PFSK-1 (cell line): ENCODE measurements around the gene HPDL.

ENCODE experiments used
- POLR2AphosphoS5 ChIP-seq: IDR thresholded peaks from 2 replicates; pipeline ENCODE4 v1.6.1; 2012; ENCODE audit warnings: low read depth, mild to moderate bottlenecking, control low read depth, low read length, moderate library complexity
- TAF1 ChIP-seq: IDR thresholded peaks from 2 replicates; pipeline ENCODE4 v1.6.1; 2012; ENCODE audit warnings: low read length, control low read depth, borderline replicate concordance; ENCODE audit not compliant: insufficient read depth
- TF ChIP-seq, protein P1 (sequence below), 2 experiments: IDR thresholded peaks; 2 replicates each; pipeline versions ENCODE4 v1.6.1 to v1.8.0; 2011 to 2012; ENCODE audit warnings: low read depth in 2 of 2, low read length in 2 of 2, control low read depth in 1 of 2, inconsistent platforms in 1 of 2, mild to moderate bottlenecking in 1 of 2, moderate library complexity in 1 of 2; ENCODE audit not compliant: insufficient read depth in 1 of 2

DNA sequence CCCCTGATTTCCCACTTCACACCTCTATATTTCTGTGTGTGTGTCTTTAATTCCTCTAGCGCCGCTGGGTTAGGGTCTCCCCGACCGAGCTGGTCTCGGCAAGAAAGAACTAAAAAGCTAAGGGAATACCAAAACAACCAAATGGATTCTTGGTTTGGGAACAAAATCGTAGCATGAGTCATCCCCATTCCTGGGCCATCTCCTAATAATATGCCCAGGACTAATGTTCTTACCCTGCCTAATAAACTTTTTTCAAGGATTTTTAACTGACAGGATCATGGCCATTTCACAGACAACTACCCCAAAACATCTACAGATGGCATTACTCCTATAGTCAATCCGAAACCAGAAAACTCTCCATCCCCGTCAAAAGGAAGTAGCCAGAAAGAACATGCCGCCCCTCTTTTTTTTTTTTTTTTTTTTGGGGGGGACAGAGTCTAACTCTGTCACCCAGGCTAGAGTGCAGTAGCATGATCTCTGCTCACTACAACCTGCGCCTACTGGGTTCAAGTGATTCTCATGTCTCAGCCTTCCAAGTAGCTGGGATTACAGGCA lies 4.1 kb upstream of the HPDL start:
- TF ChIP-seq POLR2AphosphoS5: no peak
- TF ChIP-seq, protein P1, sequence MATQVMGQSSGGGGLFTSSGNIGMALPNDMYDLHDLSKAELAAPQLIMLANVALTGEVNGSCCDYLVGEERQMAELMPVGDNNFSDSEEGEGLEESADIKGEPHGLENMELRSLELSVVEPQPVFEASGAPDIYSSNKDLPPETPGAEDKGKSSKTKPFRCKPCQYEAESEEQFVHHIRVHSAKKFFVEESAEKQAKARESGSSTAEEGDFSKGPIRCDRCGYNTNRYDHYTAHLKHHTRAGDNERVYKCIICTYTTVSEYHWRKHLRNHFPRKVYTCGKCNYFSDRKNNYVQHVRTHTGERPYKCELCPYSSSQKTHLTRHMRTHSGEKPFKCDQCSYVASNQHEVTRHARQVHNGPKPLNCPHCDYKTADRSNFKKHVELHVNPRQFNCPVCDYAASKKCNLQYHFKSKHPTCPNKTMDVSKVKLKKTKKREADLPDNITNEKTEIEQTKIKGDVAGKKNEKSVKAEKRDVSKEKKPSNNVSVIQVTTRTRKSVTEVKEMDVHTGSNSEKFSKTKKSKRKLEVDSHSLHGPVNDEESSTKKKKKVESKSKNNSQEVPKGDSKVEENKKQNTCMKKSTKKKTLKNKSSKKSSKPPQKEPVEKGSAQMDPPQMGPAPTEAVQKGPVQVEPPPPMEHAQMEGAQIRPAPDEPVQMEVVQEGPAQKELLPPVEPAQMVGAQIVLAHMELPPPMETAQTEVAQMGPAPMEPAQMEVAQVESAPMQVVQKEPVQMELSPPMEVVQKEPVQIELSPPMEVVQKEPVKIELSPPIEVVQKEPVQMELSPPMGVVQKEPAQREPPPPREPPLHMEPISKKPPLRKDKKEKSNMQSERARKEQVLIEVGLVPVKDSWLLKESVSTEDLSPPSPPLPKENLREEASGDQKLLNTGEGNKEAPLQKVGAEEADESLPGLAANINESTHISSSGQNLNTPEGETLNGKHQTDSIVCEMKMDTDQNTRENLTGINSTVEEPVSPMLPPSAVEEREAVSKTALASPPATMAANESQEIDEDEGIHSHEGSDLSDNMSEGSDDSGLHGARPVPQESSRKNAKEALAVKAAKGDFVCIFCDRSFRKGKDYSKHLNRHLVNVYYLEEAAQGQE (IDR thresholded peaks at IDR 0.05; ENCODE audit: insufficient read depth in 1 of 2, low read depth in 2 of 2, low read length in 2 of 2): no peak
- TF ChIP-seq TAF1: no peak
